ENCODE measurements around the gene WDR88.
A peak's percentile ranks its signal among the peaks of the same experiment; 100 is the strongest.
"Not testable (repeated sequence)": the region's sequence is repeated elsewhere in the genome, so short reads cannot be mapped to it uniquely, and the experiment has no call there.

Gene WDR88

GRCh38 chr19:33206261-33207039, 74.5 kb downstream of the WDR88 start:
- DNase-seq (ENCODE audit: low read depth), result no peak
- H3K4me3 ChIP-seq (ENCODE audit: control insufficient read depth, low read depth, low read length), result no peak overlapping the region
- TF ChIP-seq CTCF (conservative IDR thresholded peaks at IDR 0.05; ENCODE audit: control insufficient read depth, insufficient read depth, low read depth, low read length), result no peak

- DNase-seq (ENCODE audit: low read depth), result no peak
- H3K4me3 ChIP-seq (ENCODE audit: control insufficient read depth, low read depth, low read length), result no peak overlapping the region
- TF ChIP-seq CTCF (conservative IDR thresholded peaks at IDR 0.05; ENCODE audit: control insufficient read depth, insufficient read depth, low read depth, low read length), result no peak
Measured at GRCh38 chr19:33207040-33207620, 75.2 kb downstream of the WDR88 start.

- H3K4me3 ChIP-seq (ENCODE audit: control insufficient read depth, low read depth, low read length), result no peak overlapping the region
- no peak for TF ChIP-seq CTCF (conservative IDR thresholded peaks at IDR 0.05; ENCODE audit: control insufficient read depth, insufficient read depth, low read depth, low read length)
- no peak for DNase-seq (ENCODE audit: low read depth)
Measured at GRCh38 chr19:33207903-33208302, 76.0 kb downstream of the WDR88 start.

GRCh38 chr19:33208371-33208895, 76.5 kb downstream of the WDR88 start:
- no peak overlapping the region for H3K4me3 ChIP-seq (ENCODE audit: control insufficient read depth, low read depth, low read length)
- no peak for TF ChIP-seq CTCF (conservative IDR thresholded peaks at IDR 0.05; ENCODE audit: control insufficient read depth, insufficient read depth, low read depth, low read length)
- no peak for DNase-seq (ENCODE audit: low read depth)

- TF ChIP-seq CTCF (conservative IDR thresholded peaks at IDR 0.05; ENCODE audit: control insufficient read depth, insufficient read depth, low read depth, low read length), result peak; percentile 24
- DNase-seq (ENCODE audit: low read depth), result peak; percentile 32
- H3K4me3 ChIP-seq (ENCODE audit: control insufficient read depth, low read depth, low read length), result no peak overlapping the region
Measured at GRCh38 chr19:33208904-33209849, 77.3 kb downstream of the WDR88 start.

GRCh38 chr19:33209850-33210230, 77.9 kb downstream of the WDR88 start:
- DNase-seq (ENCODE audit: low read depth); H3K4me3 ChIP-seq (ENCODE audit: control insufficient read depth, low read depth, low read length): not testable (repeated sequence)

All from fibroblast of mammary gland (primary cell).